Testis (tissue), 2 donors: ENCODE data around the gene PAK1.

Source experiments
- POLR2A ChIP-seq: fragments of 450-650 bp; IDR thresholded peaks from one replicate; pipeline ENCODE4 v1.6.1; 2017; ENCODE audit warnings: antibody characterized with exemption, mild to moderate bottlenecking, moderate library complexity
- TF ChIP-seq, protein P1 (sequence below), 3 experiments: fragments of 450-650 bp in 2 of 3; fragments of 200-600 bp in 1 of 3; sonication (generic) in 1 of 3; IDR thresholded peaks; one replicate each; pipeline ENCODE4 v1.5.1; 2016 to 2019; ENCODE audit warnings: antibody characterized with exemption in 3 of 3, mild to moderate bottlenecking in 2 of 3, moderate library complexity in 1 of 3

DNA sequence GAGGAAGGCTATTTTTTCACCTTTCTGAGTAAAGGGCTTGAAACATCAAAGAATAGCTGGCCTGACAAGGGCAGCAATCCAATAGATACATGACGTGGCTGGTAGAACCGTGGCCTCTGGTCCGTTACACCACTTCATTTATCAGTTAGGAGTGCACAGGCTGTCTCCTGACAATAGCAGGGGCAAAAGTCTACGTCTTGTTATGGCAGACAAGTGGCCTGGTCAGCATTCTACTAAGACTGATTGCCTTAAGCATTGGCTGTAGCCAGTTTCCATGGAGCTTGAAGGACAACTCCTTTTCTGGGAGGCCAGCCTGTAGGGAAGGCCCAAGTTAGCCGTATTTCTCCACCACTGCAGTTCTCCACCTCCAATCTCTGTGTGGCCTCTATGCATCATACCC, 163.2 kb downstream of the PAK1 start:
- TF ChIP-seq, protein P1, sequence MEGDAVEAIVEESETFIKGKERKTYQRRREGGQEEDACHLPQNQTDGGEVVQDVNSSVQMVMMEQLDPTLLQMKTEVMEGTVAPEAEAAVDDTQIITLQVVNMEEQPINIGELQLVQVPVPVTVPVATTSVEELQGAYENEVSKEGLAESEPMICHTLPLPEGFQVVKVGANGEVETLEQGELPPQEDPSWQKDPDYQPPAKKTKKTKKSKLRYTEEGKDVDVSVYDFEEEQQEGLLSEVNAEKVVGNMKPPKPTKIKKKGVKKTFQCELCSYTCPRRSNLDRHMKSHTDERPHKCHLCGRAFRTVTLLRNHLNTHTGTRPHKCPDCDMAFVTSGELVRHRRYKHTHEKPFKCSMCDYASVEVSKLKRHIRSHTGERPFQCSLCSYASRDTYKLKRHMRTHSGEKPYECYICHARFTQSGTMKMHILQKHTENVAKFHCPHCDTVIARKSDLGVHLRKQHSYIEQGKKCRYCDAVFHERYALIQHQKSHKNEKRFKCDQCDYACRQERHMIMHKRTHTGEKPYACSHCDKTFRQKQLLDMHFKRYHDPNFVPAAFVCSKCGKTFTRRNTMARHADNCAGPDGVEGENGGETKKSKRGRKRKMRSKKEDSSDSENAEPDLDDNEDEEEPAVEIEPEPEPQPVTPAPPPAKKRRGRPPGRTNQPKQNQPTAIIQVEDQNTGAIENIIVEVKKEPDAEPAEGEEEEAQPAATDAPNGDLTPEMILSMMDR (IDR thresholded peaks at IDR 0.05): no peak
- no peak for TF ChIP-seq POLR2A
